HUES6 (cell line): ENCODE results near the gene BTG4.

ENCODE experiments used
- H3K27ac ChIP-seq: 2 replicates; pipeline ENCODE4 v1.7.0; 2013; ENCODE audit warnings: low read depth, mild to moderate bottlenecking, low read length, inconsistent platforms
- H3K27me3 ChIP-seq: 2 replicates; pipeline ENCODE4 v1.6.1; 2013; ENCODE audit warnings: low read length; ENCODE audit not compliant: control insufficient read depth, insufficient read depth
- H3K36me3 ChIP-seq: 2 replicates; pipeline ENCODE4 v1.6.1; 2013; ENCODE audit warnings: low read length; ENCODE audit not compliant: control insufficient read depth, insufficient read depth
- H3K4me1 ChIP-seq: 2 replicates; pipeline ENCODE4 v1.6.1; 2013; ENCODE audit warnings: low read length; ENCODE audit not compliant: control insufficient read depth, insufficient read depth
- H3K4me3 ChIP-seq: 2 replicates; pipeline ENCODE4 v1.5.1; 2013; ENCODE audit warnings: low read depth, low read length
- H3K9ac ChIP-seq: one replicate; pipeline ENCODE4 v1.6.1; 2013; ENCODE audit warnings: mild to moderate bottlenecking, low read length
- H3K9me3 ChIP-seq: 2 replicates; pipeline ENCODE4 v1.6.1; 2013; ENCODE audit warnings: low read depth, low read length; ENCODE audit not compliant: control insufficient read depth, insufficient read depth

BTG4 gene

GRCh38 chr11:111535281-111535680 is 23.1 kb upstream of the BTG4 start:
- H3K27me3 ChIP-seq, result peaks cover 27% of the 10 kb centered on the region
- no peak overlapping the region for H3K4me3 ChIP-seq
- H3K9ac ChIP-seq, result no peak overlapping the region
- 0 out of 2 replicates have a peak, but pooled peaks cover 3% of the 10 kb centered on the region for H3K9me3 ChIP-seq
- no peak overlapping the region for H3K27ac ChIP-seq
- H3K4me1 ChIP-seq, result peaks cover 17% of the 10 kb centered on the region
- H3K36me3 ChIP-seq, result no peaks in the 10 kb centered on the region

DNA sequence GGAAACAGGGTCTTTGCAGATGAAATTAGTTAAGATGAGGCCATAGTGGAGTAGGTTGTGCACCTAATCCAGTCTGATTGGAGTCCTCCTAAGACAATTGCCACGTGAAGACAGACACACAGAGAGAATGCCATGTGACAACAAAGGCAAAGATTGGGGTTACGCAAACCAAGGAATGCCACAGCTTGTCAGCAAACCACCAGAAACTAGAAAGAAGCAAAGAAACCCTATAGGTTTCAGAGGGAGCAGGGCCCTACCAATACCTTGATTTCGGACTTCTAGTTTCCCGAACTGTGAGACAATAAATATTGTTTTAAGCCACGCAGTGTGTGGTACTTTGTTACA is 20.2 kb upstream of the BTG4 start:
- H3K4me3 ChIP-seq, result no peak overlapping the region
- peaks cover 6% of the 10 kb centered on the region for H3K4me1 ChIP-seq
- H3K36me3 ChIP-seq, result no peaks in the 10 kb centered on the region
- no peak overlapping the region for H3K27ac ChIP-seq
- H3K9ac ChIP-seq, result no peak overlapping the region
- H3K9me3 ChIP-seq, result no peaks in the 10 kb centered on the region
- no peaks in the 10 kb centered on the region for H3K27me3 ChIP-seq

DNA sequence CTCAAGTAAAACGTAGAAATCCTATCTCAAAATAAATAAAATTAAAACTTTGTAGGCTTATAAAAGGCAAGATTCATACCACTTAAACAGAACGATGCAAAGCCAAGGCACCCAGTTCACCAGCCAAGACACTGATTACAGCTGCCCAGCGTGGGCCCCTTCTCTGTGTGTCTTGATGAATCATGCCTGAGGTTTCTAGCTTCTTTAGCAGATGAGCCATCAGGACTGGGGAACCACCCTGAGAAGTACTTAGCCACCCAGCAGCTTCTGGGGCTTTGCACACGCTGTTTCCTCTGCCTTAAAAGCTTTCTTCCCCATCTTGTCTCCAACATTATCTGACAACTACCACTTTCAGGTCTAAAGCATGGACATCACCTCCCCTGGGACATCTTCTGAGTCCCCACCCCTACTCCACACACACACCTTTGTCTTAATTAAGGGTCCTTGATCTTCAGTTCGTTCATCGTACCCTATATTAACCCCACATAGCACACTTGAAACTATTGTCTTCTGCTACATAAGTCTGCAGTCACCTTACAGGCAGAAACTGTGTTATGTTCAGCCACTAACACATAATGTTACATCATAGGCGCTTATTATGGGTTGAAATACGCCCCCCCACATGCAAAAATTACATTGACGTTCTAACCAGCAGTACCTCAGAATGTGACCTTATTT is 19.6 kb upstream of the BTG4 start:
- Histone ChIP-seq H3K4me1 (peaks cover 6% of the 10 kb centered on the region; the same call in 1 of the 2 replicates), H3K9me3 (no peaks in the 10 kb centered on the region), H3K27ac (no peak overlapping the region), H3K9ac (no peak overlapping the region), H3K36me3 (no peaks in the 10 kb centered on the region), H3K27me3 (no peaks in the 10 kb centered on the region), H3K4me3 (no peak overlapping the region)

DNA sequence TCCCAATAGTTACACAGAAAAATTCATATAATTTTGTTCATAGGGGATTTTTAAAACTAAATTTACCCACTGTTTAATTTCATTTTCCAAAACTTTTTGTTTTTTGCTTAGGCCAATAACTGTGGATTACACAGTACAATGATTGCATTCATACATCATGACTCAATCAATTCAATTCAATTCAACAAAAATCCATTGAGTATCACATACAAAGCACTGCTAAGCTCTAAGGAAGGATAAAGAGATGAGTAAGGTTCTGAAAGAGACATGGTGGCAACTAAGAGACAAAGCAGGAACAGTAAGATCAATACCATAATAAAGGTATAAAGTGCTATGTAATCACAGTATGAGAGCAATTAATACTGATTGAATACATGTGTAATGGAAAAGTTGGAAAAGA is 18.9 kb upstream of the BTG4 start:
- Histone ChIP-seq H3K4me3 (no peak overlapping the region), H3K4me1 (peaks cover 6% of the 10 kb centered on the region; the same call in 1 of the 2 replicates), H3K27ac (no peak overlapping the region), H3K36me3 (no peaks in the 10 kb centered on the region), H3K9ac (no peak overlapping the region), H3K27me3 (no peaks in the 10 kb centered on the region), H3K9me3 (no peaks in the 10 kb centered on the region)

- Histone ChIP-seq H3K36me3 (no peaks in the 10 kb centered on the region), H3K27ac (no peak overlapping the region), H3K9me3 (no peaks in the 10 kb centered on the region), H3K27me3 (no peaks in the 10 kb centered on the region), H3K4me3 (no peak overlapping the region), H3K4me1 (peaks cover 6% of the 10 kb centered on the region; the same call in 1 of the 2 replicates), H3K9ac (no peak overlapping the region)
These were observed 17.9 kb upstream of the BTG4 start for GRCh38 chr11:111530091-111530490.

DNA sequence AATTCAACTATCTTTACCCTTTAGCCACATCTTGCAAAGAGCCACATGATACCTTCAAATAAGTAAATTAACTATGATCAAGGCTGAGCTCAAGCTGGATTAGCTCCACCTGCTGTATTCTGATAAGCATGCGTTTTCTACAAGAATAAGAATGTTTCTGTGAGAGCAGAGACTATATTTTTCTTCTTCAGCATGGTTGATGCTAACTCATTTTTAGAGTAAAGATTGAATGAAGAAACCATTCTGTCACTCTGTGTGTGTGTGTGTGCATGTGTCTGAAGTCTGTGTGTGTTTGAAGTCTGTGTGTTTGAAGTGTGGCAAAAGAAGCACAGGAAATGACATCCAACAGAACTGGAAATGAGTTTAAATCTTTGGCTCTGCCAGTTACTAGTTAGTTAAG is 16.4 kb upstream of the BTG4 start:
- Histone ChIP-seq H3K4me1 (peaks cover 6% of the 10 kb centered on the region; the same call in 1 of the 2 replicates), H3K36me3 (no peaks in the 10 kb centered on the region), H3K4me3 (no peak overlapping the region), H3K27ac (no peak overlapping the region), H3K9me3 (no peaks in the 10 kb centered on the region), H3K27me3 (no peaks in the 10 kb centered on the region), H3K9ac (no peak overlapping the region)

GRCh38 chr11:111527279-111527678 is 15.1 kb upstream of the BTG4 start:
- no peaks in the 10 kb centered on the region for H3K27me3 ChIP-seq
- no peaks in the 10 kb centered on the region for H3K9me3 ChIP-seq
- H3K4me3 ChIP-seq, result no peak overlapping the region
- H3K27ac ChIP-seq, result no peak overlapping the region
- H3K36me3 ChIP-seq, result no peaks in the 10 kb centered on the region
- no peak overlapping the region for H3K9ac ChIP-seq
- H3K4me1 ChIP-seq, result peaks cover 6% of the 10 kb centered on the region; the same call in 1 of the 2 replicates

DNA sequence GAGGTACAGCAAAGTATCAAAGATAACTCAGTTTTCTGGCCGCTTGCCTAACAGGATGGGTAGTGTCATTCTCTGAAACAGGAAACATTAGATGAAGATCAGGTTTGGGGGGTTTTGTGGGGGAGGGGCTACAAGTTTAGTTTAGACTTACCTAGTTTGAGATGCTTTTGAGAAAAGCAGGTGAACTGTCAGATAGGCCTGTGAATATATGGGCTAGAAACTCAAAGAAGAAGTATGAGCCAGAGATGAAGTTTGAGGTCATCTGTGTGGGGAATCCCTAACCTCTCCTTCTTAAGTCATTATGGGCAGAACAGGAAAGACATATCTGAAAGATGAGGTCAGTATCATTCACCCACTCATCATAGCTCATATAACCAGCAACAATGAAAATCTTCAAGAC is 14.3 kb upstream of the BTG4 start:
- H3K9ac ChIP-seq, result no peak overlapping the region
- H3K27ac ChIP-seq, result no peak overlapping the region
- H3K4me3 ChIP-seq, result no peak overlapping the region
- H3K36me3 ChIP-seq, result no peaks in the 10 kb centered on the region
- H3K4me1 ChIP-seq, result no peaks in the 10 kb centered on the region
- H3K9me3 ChIP-seq, result no peaks in the 10 kb centered on the region
- no peaks in the 10 kb centered on the region for H3K27me3 ChIP-seq

DNA sequence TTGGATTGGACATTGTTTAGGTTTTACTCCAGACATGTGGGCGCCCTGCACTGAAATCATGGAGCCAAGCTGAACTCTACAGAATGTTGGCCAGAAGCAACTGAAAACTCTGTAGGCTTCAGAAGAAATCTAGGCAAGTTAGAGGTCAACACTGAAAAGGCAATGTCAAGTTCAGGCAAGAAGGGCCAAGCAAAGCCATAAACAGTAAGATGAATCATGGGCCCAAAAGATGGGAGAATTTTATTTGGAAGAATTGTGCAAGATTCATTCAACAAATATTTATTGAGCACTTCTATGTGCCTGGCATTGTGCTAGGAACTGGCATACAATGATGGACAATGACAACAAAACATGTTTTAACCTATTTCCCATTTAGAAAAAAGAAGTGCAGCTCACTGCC is 13.3 kb upstream of the BTG4 start:
- H3K27ac ChIP-seq, result no peak overlapping the region
- H3K36me3 ChIP-seq, result no peaks in the 10 kb centered on the region
- H3K4me3 ChIP-seq, result no peak overlapping the region
- H3K9ac ChIP-seq, result no peak overlapping the region
- no peaks in the 10 kb centered on the region for H3K4me1 ChIP-seq
- no peaks in the 10 kb centered on the region for H3K9me3 ChIP-seq
- H3K27me3 ChIP-seq, result no peaks in the 10 kb centered on the region

DNA sequence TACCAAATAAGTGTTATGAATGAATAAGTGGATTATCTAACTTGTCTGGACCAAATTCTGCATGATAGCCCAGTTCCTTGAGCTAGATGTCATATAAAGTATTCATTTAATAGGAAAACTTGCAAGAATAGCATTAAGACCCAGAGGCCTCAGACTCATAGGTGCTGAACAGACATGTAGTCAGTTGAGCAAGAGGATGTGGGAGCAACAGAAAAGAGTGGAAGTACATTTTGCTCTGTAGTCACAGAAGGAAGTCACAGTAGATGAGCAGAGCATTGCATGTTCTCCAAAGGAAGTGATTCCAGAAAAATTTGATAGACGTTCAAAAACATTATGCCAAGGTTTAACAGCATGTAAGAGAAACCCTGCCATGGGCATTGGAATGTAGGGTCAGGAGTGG is 11.9 kb upstream of the BTG4 start:
- Histone ChIP-seq H3K4me1 (no peaks in the 10 kb centered on the region), H3K27ac (no peak overlapping the region), H3K9me3 (no peaks in the 10 kb centered on the region), H3K4me3 (no peak overlapping the region), H3K27me3 (no peaks in the 10 kb centered on the region), H3K9ac (no peak overlapping the region), H3K36me3 (no peaks in the 10 kb centered on the region)

DNA sequence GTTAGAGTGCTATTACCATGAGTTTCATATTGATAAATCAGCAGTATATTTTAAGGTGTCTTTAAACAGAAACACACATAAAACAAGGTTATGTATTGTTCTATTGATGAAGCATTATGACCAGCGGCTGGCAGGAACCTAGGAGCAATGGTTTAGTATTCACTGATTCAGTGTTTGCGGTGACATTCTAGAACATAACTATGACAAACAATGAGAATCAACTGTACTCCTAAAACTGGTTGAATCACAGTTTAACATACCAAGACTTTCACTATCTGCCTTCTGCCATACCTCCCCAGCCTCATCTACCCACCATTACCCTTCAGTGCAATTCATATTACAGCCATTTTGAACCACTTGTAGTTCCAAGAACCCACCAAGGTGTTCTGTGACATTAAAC is 11.2 kb upstream of the BTG4 start:
- H3K9ac ChIP-seq, result no peak overlapping the region

GRCh38 chr11:111522426-111522825 is 10.2 kb upstream of the BTG4 start:
- H3K9ac ChIP-seq, result no peak overlapping the region
- H3K27ac ChIP-seq, result no peak overlapping the region
- no peaks in the 10 kb centered on the region for H3K36me3 ChIP-seq
- no peaks in the 10 kb centered on the region for H3K27me3 ChIP-seq
- no peaks in the 10 kb centered on the region for H3K9me3 ChIP-seq
- no peaks in the 10 kb centered on the region for H3K4me1 ChIP-seq
- H3K4me3 ChIP-seq, result no peak overlapping the region

More for the DNA sequence above, 11.2 kb upstream of the BTG4 start:
- H3K4me1 ChIP-seq, result no peaks in the 10 kb centered on the region
- H3K27me3 ChIP-seq, result no peaks in the 10 kb centered on the region
- no peak overlapping the region for H3K4me3 ChIP-seq
- H3K9me3 ChIP-seq, result no peaks in the 10 kb centered on the region
- H3K27ac ChIP-seq, result no peak overlapping the region
- no peaks in the 10 kb centered on the region for H3K36me3 ChIP-seq
